ENCODE results near the gene SLFN14. TPM values are rescaled to one million over a fixed set of nuclear protein-coding genes. Genes with fewer than 3 reads are reported as not detected.

The SLFN14 gene
- total and polyA plus RNA-seq, 2 donors (not counting 1 experiment from before 2014, with no cell fraction given) = not detected

DNA sequence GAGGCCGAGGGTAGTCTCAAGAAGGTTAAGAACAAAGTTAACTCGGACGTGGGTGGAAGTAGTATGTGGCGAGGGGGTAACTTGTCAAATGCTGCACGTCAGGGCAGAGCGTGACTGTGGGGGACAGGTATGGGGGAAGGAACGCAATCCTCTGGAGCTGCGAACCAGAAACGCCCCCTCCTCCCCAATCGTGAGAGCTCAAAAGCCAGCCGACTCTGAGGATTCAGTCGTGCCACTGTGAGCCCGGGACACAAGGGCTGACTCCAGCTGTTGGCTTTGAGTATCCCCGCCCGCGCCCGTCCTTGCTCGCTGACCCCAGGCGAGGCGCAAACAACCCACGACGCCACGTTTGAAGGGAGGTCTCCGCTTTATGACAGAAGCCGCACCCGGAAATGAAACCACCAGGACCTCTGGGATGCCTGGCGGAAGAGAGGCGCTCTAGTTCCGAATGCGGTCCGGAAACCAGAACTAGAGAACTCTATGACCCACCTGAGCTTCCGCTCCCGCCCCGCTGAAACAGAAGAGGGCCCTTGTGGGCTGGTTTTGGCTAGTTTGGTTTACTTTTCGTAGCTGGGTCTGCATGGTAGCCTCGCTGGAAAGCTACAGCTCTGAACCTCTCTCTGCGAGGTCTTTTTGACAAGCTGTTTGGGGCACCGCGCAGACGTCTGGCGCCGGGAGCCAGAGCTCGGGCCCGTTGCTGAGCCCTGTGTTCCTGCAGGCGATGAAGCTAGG lies 17.7 kb upstream of the SLFN14 start, which contains the start of gene PEX12:
TSS of gene PEX12 (minus strand) at position 375 of the 732 bp plus-strand sequence. CDS start 550 bp downstream, outside the sequence.
- Mint-ChIP-seq H3K9me3 (ENCODE audit: insufficient read depth) (no peaks in the 10 kb centered on the region), H3K4me3 (peak within 1 kb of the TSS; percentile 97), H3K27me3 (no peaks in the 10 kb centered on the region), H3K27ac (peak within 1 kb of the TSS; percentile 98), H3K4me1 (peaks cover 25% of the 10 kb centered on the region)
- peaks cover 16 to 20% of the 10 kb centered on the region in 2 donors for H3K4me1 ChIP-seq (ENCODE audit: control insufficient read depth in 2 of 2, insufficient read depth in 2 of 2, low read length in 2 of 2)
- peaks cover 3 to 20% of the 10 kb centered on the region in 2 experiments for H3K36me3 ChIP-seq (replicated peaks in 1 of 2; ENCODE audit: control extremely low read depth in 1 of 2, control insufficient read depth in 1 of 2, extremely low read depth in 1 of 2, insufficient read depth in 2 of 2, low read length in 1 of 2)
- peak within 1 kb of the TSS; percentile 80 to 99 (median 95) for H3K4me3 ChIP-seq (ENCODE audit: control extremely low read depth in 1 of 5, extremely low read depth in 1 of 5, insufficient read depth in 1 of 5, low read depth in 2 of 5, low read length in 4 of 5)
- peak; percentile 95 for ATAC-seq (ENCODE audit: low read depth)
- no peaks in the 10 kb centered on the region for H4K20me1 ChIP-seq (ENCODE audit: control insufficient read depth, insufficient read depth, low read length, poor library complexity, severe bottlenecking)
- H3K79me2 ChIP-seq (ENCODE audit: control insufficient read depth, insufficient read depth, low read length) = no peaks in the 10 kb centered on the region
- H3K4me2 ChIP-seq (replicated peaks; ENCODE audit: low read depth, low read length, poor library complexity, severe bottlenecking) = peak within 1 kb of the TSS; percentile 91
- intact Hi-C loops (cut with micrococcal nuclease) = loop anchor here (1.0 to 5.0 kb wide), 4 partner anchors 9 to 1369 kb away; partner anchors contain the start of genes AATF and AP2B1
- peak within 1 kb of the TSS; percentile 88 for H3K9ac ChIP-seq (ENCODE audit: low read length)
- no peaks in the 10 kb centered on the region for H3K9me3 ChIP-seq (ENCODE audit: control extremely low read depth in 1 of 3, control insufficient read depth in 2 of 3, insufficient read depth in 1 of 3, low read length in 2 of 3)
- ChIA-PET CTCF (interaction anchor here (0.6 to 4.3 kb wide), 12 partner anchors 9 to 459 kb away, joined by 3 to 25 read pairs (median 5); partner anchors contain the start of genes AP2B1, NLE1 and RAD51D), POLR2A (interaction anchor here (0.6 to 3.1 kb wide), 10 partner anchors 8 to 437 kb away, joined by 3 to 29 read pairs (median 4); partner anchors contain the start of genes AP2B1, NLE1, SLFN13 and TAF15)
- WGBS (ENCODE audit: insufficient coverage) = under 1% methylated on average over 42 of the region's 45 CpGs
- H3K27me3 ChIP-seq (replicated peaks in 1 of 4; ENCODE audit: control extremely low read depth in 1 of 4, control insufficient read depth in 3 of 4, insufficient read depth in 4 of 4, low read length in 3 of 4) = no peaks in the 10 kb centered on the region
- H3K27ac ChIP-seq (ENCODE audit: low read length in 2 of 2) = peak within 1 kb of the TSS; percentile 86 to 89
- peak within 1 kb of the TSS; percentile 99 for H2AFZ ChIP-seq (ENCODE audit: insufficient read depth, low read depth, low read length, poor library complexity, severe bottlenecking)
- peak; percentile 94 for DNase-seq
- no peak for TF ChIP-seq EZH2 (IDR thresholded peaks at IDR 0.05; ENCODE audit: borderline replicate concordance, insufficient read depth, low read depth, low read length, poor library complexity, severe bottlenecking)
- TF ChIP-seq, protein P1, sequence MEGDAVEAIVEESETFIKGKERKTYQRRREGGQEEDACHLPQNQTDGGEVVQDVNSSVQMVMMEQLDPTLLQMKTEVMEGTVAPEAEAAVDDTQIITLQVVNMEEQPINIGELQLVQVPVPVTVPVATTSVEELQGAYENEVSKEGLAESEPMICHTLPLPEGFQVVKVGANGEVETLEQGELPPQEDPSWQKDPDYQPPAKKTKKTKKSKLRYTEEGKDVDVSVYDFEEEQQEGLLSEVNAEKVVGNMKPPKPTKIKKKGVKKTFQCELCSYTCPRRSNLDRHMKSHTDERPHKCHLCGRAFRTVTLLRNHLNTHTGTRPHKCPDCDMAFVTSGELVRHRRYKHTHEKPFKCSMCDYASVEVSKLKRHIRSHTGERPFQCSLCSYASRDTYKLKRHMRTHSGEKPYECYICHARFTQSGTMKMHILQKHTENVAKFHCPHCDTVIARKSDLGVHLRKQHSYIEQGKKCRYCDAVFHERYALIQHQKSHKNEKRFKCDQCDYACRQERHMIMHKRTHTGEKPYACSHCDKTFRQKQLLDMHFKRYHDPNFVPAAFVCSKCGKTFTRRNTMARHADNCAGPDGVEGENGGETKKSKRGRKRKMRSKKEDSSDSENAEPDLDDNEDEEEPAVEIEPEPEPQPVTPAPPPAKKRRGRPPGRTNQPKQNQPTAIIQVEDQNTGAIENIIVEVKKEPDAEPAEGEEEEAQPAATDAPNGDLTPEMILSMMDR (IDR thresholded peaks at IDR 0.05) = no peak

Measured in B cell (primary cell).